Mucosa of stomach (tissue), 1 donor: ENCODE data around the gene OR7G2.
"Not testable (repeated sequence)": the region's sequence is repeated elsewhere in the genome, so short reads cannot be mapped to it uniquely, and the experiment has no call there.

Experiments
- H3K27me3 ChIP-seq: one replicate; pipeline ENCODE4 v1.7.0; 2013; ENCODE audit warnings: mild to moderate bottlenecking, low read length; ENCODE audit not compliant: control insufficient read depth, insufficient read depth
- H3K36me3 ChIP-seq: one replicate; pipeline ENCODE4 v1.7.0; 2013; ENCODE audit warnings: low read length; ENCODE audit not compliant: control insufficient read depth, insufficient read depth
- H3K4me1 ChIP-seq: one replicate; pipeline ENCODE4 v1.7.0; 2013; ENCODE audit warnings: mild to moderate bottlenecking, low read length; ENCODE audit not compliant: control insufficient read depth, insufficient read depth
- H3K4me3 ChIP-seq: one replicate; pipeline ENCODE4 v1.7.0; 2013; ENCODE audit warnings: low read length
- H3K9ac ChIP-seq: one replicate; pipeline ENCODE4 v1.7.0; 2013; ENCODE audit warnings: mild to moderate bottlenecking, low read length, moderate library complexity
- H3K9me3 ChIP-seq: one replicate; pipeline ENCODE4 v1.7.0; 2013; ENCODE audit warnings: mild to moderate bottlenecking, low read length, moderate library complexity; ENCODE audit not compliant: control insufficient read depth
- donor health status: Pancreatic carcinoma.

Gene OR7G2

GRCh38 chr19:9130965-9131364 lies 23.7 kb upstream of the OR7G2 start:
- Histone ChIP-seq H3K4me3 (no peak overlapping the region), H3K9me3 (no peaks in the 10 kb centered on the region), H3K9ac (no peak overlapping the region), H3K4me1 (no peaks in the 10 kb centered on the region), H3K27me3 (no peaks in the 10 kb centered on the region), H3K36me3 (no peaks in the 10 kb centered on the region)

- no peaks in the 10 kb centered on the region for H3K4me1 ChIP-seq
- no peaks in the 10 kb centered on the region for H3K27me3 ChIP-seq
- no peak overlapping the region for H3K4me3 ChIP-seq
- no peaks in the 10 kb centered on the region for H3K36me3 ChIP-seq
- H3K9me3 ChIP-seq, result no peaks in the 10 kb centered on the region
- H3K9ac ChIP-seq, result no peak overlapping the region
Observed at GRCh38 chr19:9128171-9128570, 20.9 kb upstream of the OR7G2 start.

- Histone ChIP-seq H3K36me3 (no peaks in the 10 kb centered on the region), H3K9ac (no peak within 1 kb of the TSS), H3K27me3 (no peaks in the 10 kb centered on the region), H3K9me3 (no peaks in the 10 kb centered on the region), H3K4me1 (no peaks in the 10 kb centered on the region), H3K4me3 (no peak within 1 kb of the TSS)
Observed at GRCh38 chr19:9126900-9127405, 19.7 kb upstream of the OR7G2 start, which contains the start of gene OR7G3. Gene OR7G3, minus strand, starts transcription at chr19:9126950. Its CDS starts 0 bp downstream, at chr19:9126950.

GRCh38 chr19:9116547-9116946 lies 9.3 kb upstream of the OR7G2 start:
- no peaks in the 10 kb centered on the region for H3K9me3 ChIP-seq
- no peak overlapping the region for H3K4me3 ChIP-seq
- no peaks in the 10 kb centered on the region for H3K36me3 ChIP-seq
- no peaks in the 10 kb centered on the region for H3K4me1 ChIP-seq
- no peak overlapping the region for H3K9ac ChIP-seq
- no peaks in the 10 kb centered on the region for H3K27me3 ChIP-seq

- Histone ChIP-seq H3K36me3 (no peaks in the 10 kb centered on the region), H3K4me1 (no peaks in the 10 kb centered on the region), H3K27me3 (no peaks in the 10 kb centered on the region), H3K4me3 (no peak within 1 kb of the TSS), H3K9ac (no peak within 1 kb of the TSS), H3K9me3 (no peaks in the 10 kb centered on the region)
Observed at GRCh38 chr19:9115307-9115813, 8.1 kb upstream of the OR7G2 start, which contains the start of gene OR7G1. Gene OR7G1, minus strand, starts transcription at chr19:9115763. Its CDS starts 0 bp downstream, at chr19:9115763.

GRCh38 chr19:9109959-9110358 lies 2.7 kb upstream of the OR7G2 start:
- H3K27me3 ChIP-seq, result no peaks in the 10 kb centered on the region

GRCh38 chr19:9086761-9087160 lies 20.5 kb downstream of the OR7G2 start, which contains the start of gene OR1M1:
Gene OR1M1, plus strand, starts transcription at chr19:9087061. Its CDS starts 6,184 bp downstream, at chr19:9093245.
- H3K27me3 ChIP-seq, result no peaks in the 10 kb centered on the region
- H3K36me3 ChIP-seq, result no peaks in the 10 kb centered on the region
- no peaks in the 10 kb centered on the region for H3K9me3 ChIP-seq
- H3K4me3 ChIP-seq, result no peak within 1 kb of the TSS
- no peaks in the 10 kb centered on the region for H3K4me1 ChIP-seq
- no peak within 1 kb of the TSS for H3K9ac ChIP-seq

More at GRCh38 chr19:9109959-9110358, 2.7 kb upstream of the OR7G2 start:
- Histone ChIP-seq H3K36me3 (no peaks in the 10 kb centered on the region), H3K9ac (no peak overlapping the region), H3K9me3 (no peaks in the 10 kb centered on the region), H3K4me1 (no peaks in the 10 kb centered on the region), H3K4me3 (no peak overlapping the region)

- H3K36me3 ChIP-seq, result no peaks in the 10 kb centered on the region
Observed at GRCh38 chr19:9078651-9079050, 28.6 kb downstream of the OR7G2 start.

GRCh38 chr19:9076901-9077300 lies 30.4 kb downstream of the OR7G2 start:
- Histone ChIP-seq H3K9me3 (no peaks in the 10 kb centered on the region), H3K9ac (no peak overlapping the region), H3K4me3 (no peak overlapping the region), H3K36me3 (no peaks in the 10 kb centered on the region), H3K27me3 (no peaks in the 10 kb centered on the region), H3K4me1 (peaks cover 19% of the 10 kb centered on the region)

More at GRCh38 chr19:9078651-9079050, 28.6 kb downstream of the OR7G2 start:
- Histone ChIP-seq H3K27me3 (no peaks in the 10 kb centered on the region), H3K4me1 (peaks cover 19% of the 10 kb centered on the region), H3K4me3 (no peak overlapping the region), H3K9me3 (no peaks in the 10 kb centered on the region), H3K9ac (no peak overlapping the region)

- Histone ChIP-seq H3K9ac (no peak overlapping the region), H3K27me3 (no peaks in the 10 kb centered on the region), H3K4me1 (peaks cover 19% of the 10 kb centered on the region), H3K9me3 (no peaks in the 10 kb centered on the region), H3K4me3 (no peak overlapping the region), H3K36me3 (no peaks in the 10 kb centered on the region)
Observed at GRCh38 chr19:9075064-9075949, 32.0 kb downstream of the OR7G2 start.

- no peak overlapping the region for H3K9ac ChIP-seq
- peaks cover 18% of the 10 kb centered on the region for H3K4me1 ChIP-seq
Observed at GRCh38 chr19:9073806-9074205, 33.5 kb downstream of the OR7G2 start.

GRCh38 chr19:9071720-9072119 lies 35.6 kb downstream of the OR7G2 start:
- not testable (repeated sequence) for H3K9me3 ChIP-seq, H3K4me3 ChIP-seq, H3K9ac ChIP-seq, H3K36me3 ChIP-seq, H3K27me3 ChIP-seq
- peaks cover 14% of the 10 kb centered on the region for H3K4me1 ChIP-seq

More at GRCh38 chr19:9073806-9074205, 33.5 kb downstream of the OR7G2 start:
- Histone ChIP-seq H3K36me3 (no peaks in the 10 kb centered on the region), H3K4me3 (no peak overlapping the region), H3K27me3 (no peaks in the 10 kb centered on the region), H3K9me3 (no peaks in the 10 kb centered on the region)
